Right lobe of liver (tissue), 4 donors: ENCODE results near the gene GSTP1.

ENCODE experiments used
- POLR2A ChIP-seq: fragments of 450-650 bp; IDR thresholded peaks from one replicate; pipeline ENCODE4 v1.6.1; 2017; ENCODE audit warnings: antibody characterized with exemption, mild to moderate bottlenecking
- TF ChIP-seq, protein P1 (sequence below), 4 donors: fragments of 200-600 bp in 3 of 4; fragments of 450-650 bp in 1 of 4; IDR thresholded peaks; one replicate each; pipeline versions ENCODE4 v1.5.1 to v1.8.0; 2016 to 2022; ENCODE audit warnings: antibody characterized with exemption in 4 of 4, mild to moderate bottlenecking in 2 of 4
- donor health status: DM: no; HTN: no; CAD: no.
- donor health status: DM: no; HTN: no; CAD: no.
- donor health status: DM: no; HTN: yes; CAD: no.

DNA sequence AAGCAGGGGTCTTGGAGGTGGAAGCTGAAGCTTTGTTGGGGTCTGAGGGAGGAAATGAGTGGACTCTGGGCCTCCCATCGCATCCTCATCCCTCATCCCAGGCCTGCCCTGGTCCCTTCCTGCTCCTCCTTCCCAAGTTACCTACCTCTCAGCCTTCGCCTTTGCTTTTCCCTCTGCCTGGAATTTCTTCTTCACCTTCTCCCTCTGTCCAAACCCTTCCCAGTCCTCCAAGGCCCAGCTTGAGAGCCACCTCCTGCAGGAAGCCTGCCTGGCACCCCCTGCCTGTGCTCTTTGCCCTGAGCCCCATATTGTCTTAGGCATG is 48.2 kb downstream of the GSTP1 start:
- TF ChIP-seq POLR2A, result no peak
- TF ChIP-seq, protein P1, sequence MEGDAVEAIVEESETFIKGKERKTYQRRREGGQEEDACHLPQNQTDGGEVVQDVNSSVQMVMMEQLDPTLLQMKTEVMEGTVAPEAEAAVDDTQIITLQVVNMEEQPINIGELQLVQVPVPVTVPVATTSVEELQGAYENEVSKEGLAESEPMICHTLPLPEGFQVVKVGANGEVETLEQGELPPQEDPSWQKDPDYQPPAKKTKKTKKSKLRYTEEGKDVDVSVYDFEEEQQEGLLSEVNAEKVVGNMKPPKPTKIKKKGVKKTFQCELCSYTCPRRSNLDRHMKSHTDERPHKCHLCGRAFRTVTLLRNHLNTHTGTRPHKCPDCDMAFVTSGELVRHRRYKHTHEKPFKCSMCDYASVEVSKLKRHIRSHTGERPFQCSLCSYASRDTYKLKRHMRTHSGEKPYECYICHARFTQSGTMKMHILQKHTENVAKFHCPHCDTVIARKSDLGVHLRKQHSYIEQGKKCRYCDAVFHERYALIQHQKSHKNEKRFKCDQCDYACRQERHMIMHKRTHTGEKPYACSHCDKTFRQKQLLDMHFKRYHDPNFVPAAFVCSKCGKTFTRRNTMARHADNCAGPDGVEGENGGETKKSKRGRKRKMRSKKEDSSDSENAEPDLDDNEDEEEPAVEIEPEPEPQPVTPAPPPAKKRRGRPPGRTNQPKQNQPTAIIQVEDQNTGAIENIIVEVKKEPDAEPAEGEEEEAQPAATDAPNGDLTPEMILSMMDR (IDR thresholded peaks at IDR 0.05), result no peak
